PC-9 (cell line): ENCODE results near the gene GRM8. TPM values are rescaled to one million over a fixed set of nuclear protein-coding genes. Genes with fewer than 3 reads are reported as not detected.

Source experiments
- BruUV-seq: library from RNA; stranded (reverse); fragments of 400-500 nt; replicated peaks from 2 replicates; lab custom pipeline; 2021; lab: Mats Ljungman, UMichigan
- CTCF ChIA-PET: fragments of 300-600 bp; sonication (Branson Sonifier 250); formaldehyde crosslinking; loops from one replicate; lab custom pipeline; 2022; ENCODE audit warnings: antibody characterized with exemption; lab: Charles Lee
- POLR2A ChIA-PET: fragments of 300-600 bp; sonication (Branson Sonifier 250); formaldehyde crosslinking; loops from one replicate; lab custom pipeline; 2022; ENCODE audit warnings: antibody characterized with exemption; ENCODE audit not compliant: unreplicated experiment; lab: Charles Lee
- DNase-seq, 2 experiments: peaks; one replicate each; pipeline versions ENCODE4 v3.0.0 to v3.0.0-alpha.2; 2015 to 2022; ENCODE audit warnings: mixed read lengths in 1 of 2
- H2AFZ ChIP-seq: fragments of 200-600 bp; sonication (generic); 2 replicates; pipeline ENCODE4 v1.8.1; 2017; ENCODE audit warnings: antibody characterized with exemption
- H3F3A ChIP-seq: fragments of 200-600 bp; sonication (generic); 2 replicates; pipeline ENCODE4 v1.8.1; 2017; ENCODE audit warnings: antibody characterized with exemption, mild to moderate bottlenecking, low read depth; ENCODE audit not compliant: insufficient read depth
- H3K27ac ChIP-seq: fragments of 200-600 bp; sonication (generic); 2 replicates; pipeline ENCODE4 v1.6.1; 2016; ENCODE audit warnings: mixed run types
- H3K27me3 ChIP-seq: fragments of 200-600 bp; sonication (generic); 2 replicates; pipeline ENCODE4 v1.6.1; 2016; ENCODE audit warnings: low read depth, mixed run types; ENCODE audit not compliant: insufficient read depth
- H3K36me3 ChIP-seq: fragments of 200-600 bp; sonication (generic); 2 replicates; pipeline ENCODE4 v1.6.1; 2016; ENCODE audit warnings: low read depth, mixed run types
- H3K4me1 ChIP-seq: fragments of 200-600 bp; sonication (generic); replicated peaks from 2 replicates; pipeline ENCODE4 v1.6.1; 2016; ENCODE audit warnings: mixed run types; ENCODE audit not compliant: insufficient read depth
- H3K4me2 ChIP-seq: fragments of 200-600 bp; sonication (generic); 2 replicates; pipeline ENCODE4 v1.6.1; 2017; ENCODE audit warnings: mixed run types
- H3K4me3 ChIP-seq: fragments of 200-600 bp; sonication (generic); 2 replicates; pipeline ENCODE4 v1.6.1; 2016; ENCODE audit warnings: mixed run types
- H3K79me2 ChIP-seq: fragments of 200-600 bp; sonication (generic); 2 replicates; pipeline ENCODE4 v1.6.1; 2017; ENCODE audit warnings: low read depth, mixed run types
- H3K9me2 ChIP-seq: fragments of 200-600 bp; sonication (generic); 2 replicates; pipeline ENCODE4 v1.8.1; 2017; ENCODE audit warnings: mild to moderate bottlenecking; ENCODE audit not compliant: insufficient read depth
- H3K9me3 ChIP-seq: fragments of 200-600 bp; sonication (generic); 2 replicates; pipeline ENCODE4 v1.8.1; 2016; ENCODE audit warnings: low read depth; ENCODE audit not compliant: insufficient read depth
- H4K20me1 ChIP-seq: fragments of 200-600 bp; sonication (generic); 2 replicates; pipeline ENCODE4 v1.8.1; 2017; ENCODE audit not compliant: insufficient read depth
- CTCF ChIP-seq: fragments of 200-600 bp; sonication (generic); conservative IDR thresholded peaks from 2 replicates; pipeline ENCODE4 v1.6.1; 2017; ENCODE audit warnings: mixed run types, antibody characterized with exemption, mild to moderate bottlenecking, moderate library complexity
- EZH2 ChIP-seq: fragments of 200-600 bp; sonication (generic); IDR thresholded peaks from 2 replicates; pipeline ENCODE4 v1.8.0; 2017; ENCODE audit warnings: antibody characterized with exemption, low read depth
- intact Hi-C: fragments of 100-400 bp; cut with micrococcal nuclease; formaldehyde crosslinking; loops from one replicate; pipeline ENCODE4 v1.10.0; 2022; ENCODE audit not compliant: unreplicated experiment
- total RNA-seq: library from RNA; stranded (reverse); gene quantifications from 2 replicates; pipeline ENCODE4 v1.2.3, GENCODE V29; 2021

Gene GRM8
- total RNA-seq, 1 experiment from 2014 or later = not detected

- Histone ChIP-seq H3K36me3 (no peaks in the 10 kb centered on the region), H3K27ac (no peak overlapping the region), H3K4me3 (no peak overlapping the region), H2AFZ (no peak overlapping the region), H3K4me1 (no peaks in the 10 kb centered on the region), H3K27me3 (no peaks in the 10 kb centered on the region), H3K9me2 (no peaks in the 10 kb centered on the region), H3K79me2 (no peaks in the 10 kb centered on the region), H4K20me1 (no peaks in the 10 kb centered on the region), H3F3A (no peaks in the 10 kb centered on the region), H3K4me2 (no peak overlapping the region), H3K9me3 (no peaks in the 10 kb centered on the region)
- no TSS peak for BruUV-seq
- intact Hi-C loops = no loop called here
- ChIA-PET POLR2A (no interaction called here), CTCF (no interaction called here)
- DNase-seq = no peak
- TF ChIP-seq EZH2 (no peak), CTCF (no peak)
Measured at GRCh38 chr7:127154101-127154500, 98.6 kb downstream of the GRM8 start.

DNA sequence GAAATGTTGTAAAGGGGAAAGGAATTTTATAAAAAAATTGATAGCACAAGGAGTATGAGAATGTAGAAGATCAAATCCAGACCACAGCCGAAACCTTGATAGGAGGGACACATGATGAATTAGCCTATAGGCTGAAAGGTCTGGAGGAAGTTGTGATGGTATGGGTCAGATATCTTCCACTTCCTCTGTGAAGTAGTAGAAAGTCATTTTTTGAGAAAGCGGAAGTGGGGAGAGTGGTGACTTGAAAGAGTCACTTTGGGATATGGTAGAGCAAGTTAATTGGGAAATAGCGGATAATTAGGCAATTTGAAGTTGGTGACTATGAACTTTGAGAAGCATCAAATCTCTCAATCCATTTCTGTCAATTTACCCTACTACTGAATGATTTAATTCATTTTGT lies 99.4 kb downstream of the GRM8 start:
- Histone ChIP-seq H3K9me2 (no peaks in the 10 kb centered on the region), H3K4me2 (no peak overlapping the region), H3K27me3 (no peaks in the 10 kb centered on the region), H3K4me3 (no peak overlapping the region), H3K9me3 (no peaks in the 10 kb centered on the region), H4K20me1 (no peaks in the 10 kb centered on the region), H3F3A (no peaks in the 10 kb centered on the region), H2AFZ (no peak overlapping the region), H3K36me3 (no peaks in the 10 kb centered on the region), H3K27ac (no peak overlapping the region), H3K4me1 (no peaks in the 10 kb centered on the region), H3K79me2 (no peaks in the 10 kb centered on the region)
- ChIA-PET POLR2A (no interaction called here), CTCF (no interaction called here)
- DNase-seq = no peak
- no peak for TF ChIP-seq CTCF
- no peak for TF ChIP-seq EZH2
- no TSS peak for BruUV-seq
- intact Hi-C loops = no loop called here

DNA sequence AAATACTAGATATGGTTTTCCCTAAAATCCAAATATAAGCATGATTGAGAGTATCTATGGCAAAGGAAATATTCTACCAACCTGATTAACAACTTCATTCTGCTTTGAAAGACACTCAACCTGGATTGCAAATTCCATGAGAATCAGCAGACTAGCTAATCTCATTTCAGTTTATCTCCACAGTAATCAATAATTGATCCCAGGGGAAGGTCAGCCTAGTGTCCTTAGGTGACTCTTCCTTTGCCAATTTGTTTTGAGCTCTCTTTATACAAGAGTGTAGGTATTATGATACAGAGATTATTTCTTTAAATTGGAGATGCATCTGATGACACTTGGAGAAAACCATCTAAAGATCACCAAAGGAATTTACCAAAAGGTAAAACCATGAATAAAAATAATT lies 100.3 kb downstream of the GRM8 start:
- Histone ChIP-seq H3K4me3 (no peak overlapping the region), H3K4me2 (no peak overlapping the region), H3F3A (no peaks in the 10 kb centered on the region), H3K27me3 (no peaks in the 10 kb centered on the region), H3K79me2 (no peaks in the 10 kb centered on the region), H3K9me3 (no peaks in the 10 kb centered on the region), H2AFZ (no peak overlapping the region), H4K20me1 (no peaks in the 10 kb centered on the region), H3K9me2 (no peaks in the 10 kb centered on the region), H3K36me3 (no peaks in the 10 kb centered on the region), H3K4me1 (no peaks in the 10 kb centered on the region), H3K27ac (no peak overlapping the region)
- ChIA-PET POLR2A (no interaction called here), CTCF (no interaction called here)
- DNase-seq = no peak
- intact Hi-C loops = no loop called here
- TF ChIP-seq EZH2 = no peak
- TF ChIP-seq CTCF = no peak
- no TSS peak for BruUV-seq
